HG02885 (cell line): ENCODE measurements around the gene ANP32E.
"Not testable (repeated sequence)": the region's sequence is repeated elsewhere in the genome, so short reads cannot be mapped to it uniquely, and the experiment has no call there.

Source experiments
- ATAC-seq: cut with Tn5 transposase; IDR thresholded peaks from one replicate; pipeline ENCODE4 v1.9.1; 2021; ENCODE audit warnings: mild to moderate bottlenecking; ENCODE audit not compliant: unreplicated experiment, poor library complexity

Gene ANP32E

GRCh38 chr1:150257624-150258585 lies 22.0 kb upstream of the ANP32E start, which contains the start of gene CA14:
Gene CA14 (plus strand): TSS chr1:150257774. CDS start chr1:150258129, 355 bp downstream.
- no peak for ATAC-seq

- no peak for ATAC-seq
Measured at GRCh38 chr1:150256554-150257341, 20.8 kb upstream of the ANP32E start.

GRCh38 chr1:150256198-150256553 lies 20.3 kb upstream of the ANP32E start:
- no peak for ATAC-seq

GRCh38 chr1:150249936-150250335 lies 14.0 kb upstream of the ANP32E start:
- ATAC-seq: no peak

- ATAC-seq: no peak
Measured at GRCh38 chr1:150243003-150243402, 7.1 kb upstream of the ANP32E start.

GRCh38 chr1:150237746-150238145 lies 1.8 kb upstream of the ANP32E start:
- ATAC-seq: no peak

GRCh38 chr1:150237176-150237575 lies 1.3 kb upstream of the ANP32E start:
- ATAC-seq: not testable (repeated sequence)

- ATAC-seq: no peak
Measured at GRCh38 chr1:150236614-150237100, 745 bp upstream of the ANP32E start.

GRCh38 chr1:150235294-150235851 lies 539 bp downstream of the ANP32E start:
- ATAC-seq: no peak

GRCh38 chr1:150234566-150235293 lies 1.2 kb downstream of the ANP32E start:
- peak; percentile 52 for ATAC-seq

GRCh38 chr1:150234309-150234565 lies 1.7 kb downstream of the ANP32E start:
- no peak for ATAC-seq

GRCh38 chr1:150233359-150234308 lies 2.3 kb downstream of the ANP32E start:
- ATAC-seq: no peak

GRCh38 chr1:150232921-150233320 lies 3.0 kb downstream of the ANP32E start:
- ATAC-seq: not testable (repeated sequence)

- ATAC-seq: not testable (repeated sequence)
Measured at GRCh38 chr1:150228246-150228645, 7.7 kb downstream of the ANP32E start.

GRCh38 chr1:150227228-150227627 lies 8.7 kb downstream of the ANP32E start:
- ATAC-seq: no peak

- ATAC-seq: no peak
Measured at GRCh38 chr1:150226486-150226885, 9.4 kb downstream of the ANP32E start.

GRCh38 chr1:150225546-150225945 lies 10.4 kb downstream of the ANP32E start:
- ATAC-seq: no peak

GRCh38 chr1:150224983-150225382 lies 10.9 kb downstream of the ANP32E start:
- no peak for ATAC-seq

GRCh38 chr1:150221552-150221951 lies 14.4 kb downstream of the ANP32E start:
- ATAC-seq: no peak
